ENCODE data around the gene ADAMTS19. TPM values are rescaled to one million over a fixed set of nuclear protein-coding genes. Genes with fewer than 3 reads are reported as not detected.
"Not testable (repeated sequence)": the region's sequence is repeated elsewhere in the genome, so short reads cannot be mapped to it uniquely, and the experiment has no call there.

ADAMTS19 gene
- 15.1 TPM for polyA plus RNA-seq (ENCODE audit: insufficient read length)

- peak; percentile 72 for DNase-seq
Measured at GRCh38 chr5:129459777-129460671, at the start of gene ADAMTS19. TSS of gene ADAMTS19 (plus strand) at chr5:129460298. CDS start at chr5:129460392, 94 bp downstream.

- DNase-seq = no peak
Measured at GRCh38 chr5:129410488-129410887, 49.6 kb upstream of the ADAMTS19 start.

GRCh38 chr5:129412721-129413120 is 47.4 kb upstream of the ADAMTS19 start:
- DNase-seq = no peak

GRCh38 chr5:129413570-129413969 is 46.5 kb upstream of the ADAMTS19 start:
- no peak for DNase-seq

- DNase-seq = no peak
Measured at GRCh38 chr5:129419292-129419691, 40.8 kb upstream of the ADAMTS19 start.

- DNase-seq = no peak
Measured at GRCh38 chr5:129425031-129425430, 35.1 kb upstream of the ADAMTS19 start.

- DNase-seq = no peak
Measured at GRCh38 chr5:129426071-129426470, 34.0 kb upstream of the ADAMTS19 start.

GRCh38 chr5:129428636-129429035 is 31.5 kb upstream of the ADAMTS19 start:
- DNase-seq = not testable (repeated sequence)

- no peak for DNase-seq
Measured at GRCh38 chr5:129431406-129431805, 28.7 kb upstream of the ADAMTS19 start.

- DNase-seq = no peak
Measured at GRCh38 chr5:129438322-129438721, 21.8 kb upstream of the ADAMTS19 start.

- DNase-seq = no peak
Measured at GRCh38 chr5:129440424-129440823, 19.7 kb upstream of the ADAMTS19 start.

GRCh38 chr5:129441096-129441495 is 19.0 kb upstream of the ADAMTS19 start:
- DNase-seq = no peak

GRCh38 chr5:129445379-129445778 is 14.7 kb upstream of the ADAMTS19 start:
- no peak for DNase-seq

- no peak for DNase-seq
Measured at GRCh38 chr5:129447968-129448367, 12.1 kb upstream of the ADAMTS19 start.

- no peak for DNase-seq
Measured at GRCh38 chr5:129448654-129449053, 11.4 kb upstream of the ADAMTS19 start.

- DNase-seq = no peak
Measured at GRCh38 chr5:129454461-129454860, 5.6 kb upstream of the ADAMTS19 start.

GRCh38 chr5:129459450-129459776 is 685 bp upstream of the ADAMTS19 start:
- DNase-seq = no peak

- DNase-seq = no peak
Measured at GRCh38 chr5:129460672-129460935, 506 bp downstream of the ADAMTS19 start.

- DNase-seq = peak; percentile 71
Measured at GRCh38 chr5:129460936-129461710, 1.0 kb downstream of the ADAMTS19 start.

GRCh38 chr5:129461711-129462332 is 1.7 kb downstream of the ADAMTS19 start:
- no peak for DNase-seq

GRCh38 chr5:129465776-129466344 is 5.8 kb downstream of the ADAMTS19 start:
- DNase-seq = peak; percentile 44

GRCh38 chr5:129474544-129474943 is 14.4 kb downstream of the ADAMTS19 start:
- DNase-seq = no peak

GRCh38 chr5:129476751-129477150 is 16.7 kb downstream of the ADAMTS19 start:
- DNase-seq = no peak
